Testis (tissue), 2 donors: ENCODE data around the gene ID3.

Experiments used
- POLR2A ChIP-seq: fragments of 450-650 bp; IDR thresholded peaks from one replicate; pipeline ENCODE4 v1.6.1; 2017; ENCODE audit warnings: antibody characterized with exemption, mild to moderate bottlenecking, moderate library complexity
- TF ChIP-seq, protein P1 (sequence below), 3 experiments: fragments of 450-650 bp in 2 of 3; fragments of 200-600 bp in 1 of 3; sonication (generic) in 1 of 3; IDR thresholded peaks; one replicate each; pipeline ENCODE4 v1.5.1; 2016 to 2019; ENCODE audit warnings: antibody characterized with exemption in 3 of 3, mild to moderate bottlenecking in 2 of 3, moderate library complexity in 1 of 3

DNA sequence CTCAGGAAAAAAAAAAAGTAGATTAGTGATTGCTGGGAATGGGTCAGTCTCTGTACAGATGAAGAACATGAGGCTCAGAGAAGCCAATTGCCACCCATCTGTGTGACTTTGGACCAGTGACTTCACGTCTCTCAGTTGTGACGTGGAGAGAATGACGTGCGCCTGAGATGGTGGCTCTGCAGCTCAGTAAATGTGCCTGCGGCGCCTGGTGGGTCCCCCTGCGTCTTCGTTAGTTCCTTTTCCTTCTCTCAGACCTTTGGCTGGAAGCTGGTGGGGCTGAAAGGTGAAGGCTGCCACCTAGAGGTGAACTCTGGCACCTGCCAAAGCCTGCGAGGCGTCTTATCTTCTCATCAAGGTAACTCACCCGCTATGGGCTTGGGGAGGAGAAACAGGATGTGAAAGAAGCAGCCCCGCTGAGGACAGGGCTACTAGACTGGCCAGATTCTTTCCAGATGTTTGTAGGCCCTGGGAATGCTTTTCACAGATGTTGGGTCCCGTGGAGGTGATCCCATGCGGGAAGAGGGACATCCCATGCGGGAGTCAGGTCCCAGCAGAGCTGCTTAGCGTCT is 19.5 kb downstream of the ID3 start:
- TF ChIP-seq, protein P1, sequence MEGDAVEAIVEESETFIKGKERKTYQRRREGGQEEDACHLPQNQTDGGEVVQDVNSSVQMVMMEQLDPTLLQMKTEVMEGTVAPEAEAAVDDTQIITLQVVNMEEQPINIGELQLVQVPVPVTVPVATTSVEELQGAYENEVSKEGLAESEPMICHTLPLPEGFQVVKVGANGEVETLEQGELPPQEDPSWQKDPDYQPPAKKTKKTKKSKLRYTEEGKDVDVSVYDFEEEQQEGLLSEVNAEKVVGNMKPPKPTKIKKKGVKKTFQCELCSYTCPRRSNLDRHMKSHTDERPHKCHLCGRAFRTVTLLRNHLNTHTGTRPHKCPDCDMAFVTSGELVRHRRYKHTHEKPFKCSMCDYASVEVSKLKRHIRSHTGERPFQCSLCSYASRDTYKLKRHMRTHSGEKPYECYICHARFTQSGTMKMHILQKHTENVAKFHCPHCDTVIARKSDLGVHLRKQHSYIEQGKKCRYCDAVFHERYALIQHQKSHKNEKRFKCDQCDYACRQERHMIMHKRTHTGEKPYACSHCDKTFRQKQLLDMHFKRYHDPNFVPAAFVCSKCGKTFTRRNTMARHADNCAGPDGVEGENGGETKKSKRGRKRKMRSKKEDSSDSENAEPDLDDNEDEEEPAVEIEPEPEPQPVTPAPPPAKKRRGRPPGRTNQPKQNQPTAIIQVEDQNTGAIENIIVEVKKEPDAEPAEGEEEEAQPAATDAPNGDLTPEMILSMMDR (IDR thresholded peaks at IDR 0.05): peak; percentile 76 to 82 (median 78)
- no peak for TF ChIP-seq POLR2A
